Measurements from ENCODE around the gene CLDN4.

DNA sequence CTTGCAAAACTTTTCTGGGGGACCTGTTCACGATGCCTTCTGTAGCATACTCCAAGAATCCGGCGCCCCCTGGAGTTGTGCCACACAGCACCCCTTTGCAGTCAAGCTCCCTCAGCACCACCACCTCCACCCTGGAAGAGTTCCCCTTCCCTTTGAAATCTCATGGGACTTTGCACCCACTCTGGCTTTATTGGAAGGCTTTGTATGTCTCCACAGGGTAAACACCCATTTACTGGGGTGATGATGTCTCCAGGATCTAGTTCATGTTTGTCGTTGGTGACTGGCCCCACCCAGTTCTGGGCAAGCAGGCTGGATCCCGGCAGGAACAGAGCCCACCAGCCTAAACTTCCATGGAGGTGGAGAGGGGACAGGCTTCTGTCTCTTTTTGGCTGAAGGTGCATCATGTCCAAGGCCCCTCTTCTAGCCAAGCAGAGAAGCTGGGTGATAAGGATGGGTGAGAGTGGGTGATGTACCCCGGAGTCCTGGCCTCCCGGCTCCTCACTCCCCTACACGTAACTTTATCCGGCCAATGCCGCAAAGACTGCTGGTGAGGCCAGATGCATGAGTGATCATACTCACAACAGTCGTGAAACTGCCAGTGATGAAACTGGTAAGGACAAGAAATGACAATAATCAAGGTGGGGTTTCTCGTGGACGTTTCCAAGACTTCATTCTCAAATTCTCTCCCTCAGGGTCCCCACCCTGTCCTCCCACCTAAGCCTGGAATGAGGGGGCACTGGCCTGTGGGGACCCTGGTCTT lies 695 bp upstream of the CLDN4 start:
- TF ChIP-seq POLR2AphosphoS5 (IDR thresholded peaks at IDR 0.05) (no peak), POLR2A (IDR thresholded peaks at IDR 0.05) (no peak), EP300 (IDR thresholded peaks at IDR 0.05) (no peak)
- TF ChIP-seq, protein P1, sequence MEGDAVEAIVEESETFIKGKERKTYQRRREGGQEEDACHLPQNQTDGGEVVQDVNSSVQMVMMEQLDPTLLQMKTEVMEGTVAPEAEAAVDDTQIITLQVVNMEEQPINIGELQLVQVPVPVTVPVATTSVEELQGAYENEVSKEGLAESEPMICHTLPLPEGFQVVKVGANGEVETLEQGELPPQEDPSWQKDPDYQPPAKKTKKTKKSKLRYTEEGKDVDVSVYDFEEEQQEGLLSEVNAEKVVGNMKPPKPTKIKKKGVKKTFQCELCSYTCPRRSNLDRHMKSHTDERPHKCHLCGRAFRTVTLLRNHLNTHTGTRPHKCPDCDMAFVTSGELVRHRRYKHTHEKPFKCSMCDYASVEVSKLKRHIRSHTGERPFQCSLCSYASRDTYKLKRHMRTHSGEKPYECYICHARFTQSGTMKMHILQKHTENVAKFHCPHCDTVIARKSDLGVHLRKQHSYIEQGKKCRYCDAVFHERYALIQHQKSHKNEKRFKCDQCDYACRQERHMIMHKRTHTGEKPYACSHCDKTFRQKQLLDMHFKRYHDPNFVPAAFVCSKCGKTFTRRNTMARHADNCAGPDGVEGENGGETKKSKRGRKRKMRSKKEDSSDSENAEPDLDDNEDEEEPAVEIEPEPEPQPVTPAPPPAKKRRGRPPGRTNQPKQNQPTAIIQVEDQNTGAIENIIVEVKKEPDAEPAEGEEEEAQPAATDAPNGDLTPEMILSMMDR (IDR thresholded peaks at IDR 0.05) = no peak

Data from stomach (tissue), 4 donors.